Measurements from ENCODE around the gene SS18L1.

- TF ChIP-seq POLR2A (IDR thresholded peaks at IDR 0.05; ENCODE audit: borderline replicate concordance, extremely low read depth, insufficient read depth, insufficient read length) (no peak), EZH2 (IDR thresholded peaks at IDR 0.05) (no peak), SRF (IDR thresholded peaks at IDR 0.05; ENCODE audit: low read depth) (no peak), EZH2phosphoT487 (IDR thresholded peaks at IDR 0.05; ENCODE audit: borderline replicate concordance) (no peak), POLR2AphosphoS5 (IDR thresholded peaks at IDR 0.05; ENCODE audit: low read depth, low read length) (no peak)
These were observed 73.3 kb downstream of the SS18L1 start for GRCh38 chr20:62216636-62217566.

All from HCT116 (cell line).